Epithelial cell of umbilical artery (primary cell): Measurements from ENCODE around the gene ERICH6B. TPM values are rescaled to one million over a fixed set of nuclear protein-coding genes. Genes with fewer than 3 reads are reported as not detected.

Experiments used
- total RNA-seq: library from RNA; depleted of rRNA; stranded (reverse); fragments of >200 nt; gene quantifications from 2 replicates; pipeline ENCODE4 v1.2.3, GENCODE V29; 2014

Gene ERICH6B
- not detected in 2 replicates for total RNA-seq

DNA sequence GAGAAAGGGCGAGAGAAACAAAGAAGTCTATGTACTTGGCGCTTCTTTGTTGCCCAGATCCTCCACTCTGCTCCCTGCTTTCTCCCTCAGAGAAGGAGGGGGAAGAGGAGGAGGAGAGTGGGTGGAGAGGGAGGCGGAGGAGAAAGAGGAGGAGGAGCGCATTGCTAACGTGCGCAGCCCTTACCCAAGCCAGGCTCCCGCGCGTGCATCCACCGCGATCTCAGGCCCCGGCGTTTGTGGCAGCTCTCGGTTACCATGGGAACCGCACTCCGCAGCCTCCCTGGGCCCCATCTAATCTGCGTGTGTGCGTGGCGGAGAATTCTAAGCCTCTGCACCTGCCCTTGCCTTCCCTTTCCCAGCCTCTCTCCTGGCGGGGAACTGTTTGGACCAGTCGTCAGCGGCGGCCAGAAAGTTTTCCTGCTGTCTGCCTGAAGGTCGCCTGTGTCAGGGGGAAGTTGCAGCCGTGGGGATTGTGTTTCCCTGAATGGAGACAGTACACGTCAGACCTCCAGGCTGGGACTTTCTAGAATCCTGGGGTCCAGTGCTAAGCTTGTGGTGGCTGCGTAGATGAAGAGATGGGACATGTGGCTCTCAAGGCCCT is at the start of gene ERICH6B:
TSS of gene ERICH6B (minus strand) at position 239 of the 601 bp plus-strand sequence. CDS start 18,734 bp downstream, outside the sequence.

Other genes starting within 250 kb of the ERICH6B start
- 15.9 and 26.0 TPM in 2 replicates for gene SLC25A30, start 197.4 kb downstream of the ERICH6B start, total RNA-seq
- 29.6 and 33.1 TPM in 2 replicates for gene COG3, start 150.8 kb downstream of the ERICH6B start, total RNA-seq
- not detected in 2 replicates for gene CBY2, start 86.6 kb upstream of the ERICH6B start, total RNA-seq
- under 0.01 TPM in 1 of 2 replicates, not detected in the other for gene SIAH3, start 236.0 kb upstream of the ERICH6B start, total RNA-seq